H1 (cell line): Measurements from ENCODE around the gene ZNF423. TPM values are rescaled to one million over a fixed set of nuclear protein-coding genes. Genes with fewer than 3 reads are reported as not detected.

Experiments
- GABPA ChIP-seq: IDR thresholded peaks from 2 replicates; pipeline ENCODE4 v1.6.1; 2011; ENCODE audit warnings: mild to moderate bottlenecking, low read length, moderate library complexity, borderline replicate concordance; ENCODE audit not compliant: insufficient read depth
- polyA plus RNA-seq, 7 experiments: library from polyadenylated mRNA; depleted of rRNA in 3 of 7; stranded (reverse) in 5 of 7; unstranded in 2 of 7; fragments of >200 nt in 5 of 7; fragments of 200-250 nt in 2 of 7; gene quantifications; 1 replicate in 5 of 7; 2 replicates in 1 of 7; 4 replicates in 1 of 7; pipeline versions ENCODE4 v1.2.1 to v1.2.3, GENCODE V29; 2011 to 2013; ENCODE audit warnings: missing spikeins in 2 of 7, mixed read lengths in 2 of 7
- total RNA-seq: library from RNA; stranded (reverse); fragmentation: NEBNext Ultra II Directional; extraction: Animal tissue kit (Norgen Biotek cat#: 25700); gene quantifications from 2 replicates; pipeline ENCODE4 v1.2.1, GENCODE V29; 2021

ZNF423 gene
- total and polyA plus RNA-seq, 2 of the 8 experiments (the other 6 are each of a cell fraction or from before 2014, with no cell fraction given), result 38.2 to 52.3 TPM

- TF ChIP-seq GABPA, result no peak
Observed at GRCh38 chr16:49494891-49495566, 360.9 kb downstream of the ZNF423 start (continued).
